HEK293 (cell line): ENCODE results near the gene SCG3.

Experiments used
- CTCF ChIA-PET: fragments of 350-600 bp; formaldehyde crosslinking; extraction: SDS; loops from one replicate; lab custom pipeline; 2021; ENCODE audit warnings: antibody characterized with exemption; lab: Yijun Ruan, JAX
- POLR2A ChIA-PET: fragments of 300-600 bp; formaldehyde crosslinking; extraction: SDS; loops from one replicate; lab custom pipeline; 2020; ENCODE audit warnings: antibody characterized with exemption, inconsistent platforms; lab: Yijun Ruan, JAX
- H3K27ac ChIP-seq: fragments of 200-500 bp; sonication (Bioruptor generic); 2 replicates; pipeline ENCODE4 v1.5.1; 2014; ENCODE audit warnings: low read depth, low read length, control low read depth, inconsistent platforms; ENCODE audit errors: extremely low read depth
- H3K36me3 ChIP-seq, 2 experiments: fragments of 200-500 bp in 1 of 2; sonication (Bioruptor generic) in 1 of 2; 1 replicate in 1 of 2; 2 replicates in 1 of 2; pipeline ENCODE4 v1.5.1; 2014 to 2017; ENCODE audit warnings: inconsistent platforms in 2 of 2, low read length in 2 of 2; ENCODE audit not compliant: control insufficient read depth in 2 of 2, insufficient read depth in 1 of 2
- H3K4me1 ChIP-seq: fragments of 200-500 bp; sonication (Bioruptor generic); 2 replicates; pipeline ENCODE4 v1.5.1; 2014; ENCODE audit warnings: mild to moderate bottlenecking, low read length, inconsistent platforms; ENCODE audit not compliant: control insufficient read depth, insufficient read depth
- H3K4me3 ChIP-seq: 2 replicates; pipeline ENCODE4 v1.5.1; 2011; ENCODE audit warnings: low read depth, mild to moderate bottlenecking, control low read depth, low read length, moderate library complexity
- H3K9me3 ChIP-seq: fragments of 200-500 bp; sonication (Bioruptor generic); 2 replicates; pipeline ENCODE4 v1.5.1; 2014; ENCODE audit warnings: low read depth, low read length, inconsistent platforms; ENCODE audit not compliant: control insufficient read depth, insufficient read depth
- GLI2 ChIP-seq: fragments of 450-650 bp; formaldehyde crosslinking; IDR thresholded peaks from 2 replicates; pipeline ENCODE4; 2017; ENCODE audit warnings: missing biosample characterization, missing genetic modification characterization, low read depth, borderline replicate concordance
- HOXC10 ChIP-seq: sonication (generic); formaldehyde crosslinking; IDR thresholded peaks from 2 replicates; pipeline ENCODE4 v1.8.1; 2023; ENCODE audit warnings: mild to moderate bottlenecking, missing genetic modification reagents
- IKZF3 ChIP-seq: fragments of 450-650 bp; IDR thresholded peaks from 2 replicates; pipeline ENCODE4 v1.5.0; 2018; ENCODE audit warnings: missing biosample characterization, mild to moderate bottlenecking, missing genetic modification characterization, moderate library complexity
- PBX3 ChIP-seq: sonication (generic); formaldehyde crosslinking; IDR thresholded peaks from 2 replicates; pipeline ENCODE4 v1.8.1; 2022; ENCODE audit warnings: mild to moderate bottlenecking, moderate library complexity, missing genetic modification reagents
- RBAK ChIP-seq: fragments of 450-650 bp; formaldehyde crosslinking; IDR thresholded peaks from 2 replicates; pipeline ENCODE4 v1.5.1; 2016; ENCODE audit warnings: missing biosample characterization, missing genetic modification characterization
- WT1 ChIP-seq: fragments of 450-650 bp; formaldehyde crosslinking; IDR thresholded peaks from 2 replicates; pipeline ENCODE4 v1.5.1; 2016; ENCODE audit warnings: missing biosample characterization, missing genetic modification characterization
- ZBTB21 ChIP-seq: fragments of 450-650 bp; formaldehyde crosslinking; IDR thresholded peaks from 2 replicates; pipeline ENCODE4 v1.5.1; 2017; ENCODE audit warnings: missing biosample characterization, missing genetic modification characterization
- ZFP3 ChIP-seq: fragments of 450-650 bp; formaldehyde crosslinking; IDR thresholded peaks from 2 replicates; pipeline ENCODE4 v1.5.1; 2016; ENCODE audit warnings: low read depth, missing biosample characterization, missing genetic modification characterization
- ZNF132 ChIP-seq: fragments of 450-650 bp; formaldehyde crosslinking; IDR thresholded peaks from 2 replicates; pipeline ENCODE4 v1.5.1; 2017; ENCODE audit warnings: missing biosample characterization, missing genetic modification characterization, borderline replicate concordance
- ZNF169 ChIP-seq: fragments of 450-650 bp; formaldehyde crosslinking; IDR thresholded peaks from 2 replicates; pipeline ENCODE4 v1.5.1; 2016; ENCODE audit warnings: missing biosample characterization, missing genetic modification characterization
- ZNF26 ChIP-seq: fragments of 450-650 bp; formaldehyde crosslinking; IDR thresholded peaks from 2 replicates; pipeline ENCODE4 v1.5.1; 2016; ENCODE audit warnings: missing biosample characterization, missing genetic modification characterization
- ZNF37A ChIP-seq: fragments of 450-650 bp; IDR thresholded peaks from 2 replicates; pipeline ENCODE4 v1.5.1; 2018; ENCODE audit warnings: missing biosample characterization, missing genetic modification characterization
- ZNF433 ChIP-seq: fragments of 450-650 bp; formaldehyde crosslinking; IDR thresholded peaks from 2 replicates; pipeline ENCODE4 v1.5.1; 2016; ENCODE audit warnings: missing biosample characterization, missing genetic modification characterization, low read depth
- ZNF473 ChIP-seq: fragments of 450-650 bp; formaldehyde crosslinking; IDR thresholded peaks from 2 replicates; pipeline ENCODE4 v1.5.1; 2017; ENCODE audit warnings: missing biosample characterization, missing genetic modification characterization
- ZNF544 ChIP-seq: fragments of 450-650 bp; formaldehyde crosslinking; IDR thresholded peaks from 2 replicates; pipeline ENCODE4 v1.5.0; 2017; ENCODE audit warnings: missing biosample characterization, missing genetic modification characterization
- ZNF596 ChIP-seq: fragments of 450-650 bp; IDR thresholded peaks from 2 replicates; pipeline ENCODE4 v1.5.0; 2018; ENCODE audit warnings: missing biosample characterization, mild to moderate bottlenecking, missing genetic modification characterization, moderate library complexity
- ZNF624 ChIP-seq: fragments of 450-650 bp; formaldehyde crosslinking; IDR thresholded peaks from 2 replicates; pipeline ENCODE4 v1.5.1; 2017; ENCODE audit warnings: missing biosample characterization, missing genetic modification characterization
- ZNF629 ChIP-seq: fragments of 450-650 bp; formaldehyde crosslinking; IDR thresholded peaks from 2 replicates; pipeline ENCODE4 v1.5.1; 2017; ENCODE audit warnings: missing biosample characterization, missing genetic modification characterization
- ZNF664 ChIP-seq: fragments of 450-650 bp; formaldehyde crosslinking; IDR thresholded peaks from 2 replicates; pipeline ENCODE4 v1.5.1; 2016; ENCODE audit warnings: missing biosample characterization, missing genetic modification characterization
- ZNF791 ChIP-seq: fragments of 450-650 bp; formaldehyde crosslinking; IDR thresholded peaks from 2 replicates; pipeline ENCODE4 v1.5.1; 2016; ENCODE audit warnings: missing biosample characterization, missing genetic modification characterization
- ZNF792 ChIP-seq: fragments of 450-650 bp; formaldehyde crosslinking; IDR thresholded peaks from 2 replicates; pipeline ENCODE4 v1.5.1; 2016; ENCODE audit warnings: missing biosample characterization, missing genetic modification characterization
- ZXDB ChIP-seq: fragments of 450-650 bp; formaldehyde crosslinking; IDR thresholded peaks from 2 replicates; pipeline ENCODE4 v1.5.1; 2016; ENCODE audit warnings: missing biosample characterization, missing genetic modification characterization
- TF ChIP-seq, protein P1 (sequence below): fragments of 450-650 bp; formaldehyde crosslinking; IDR thresholded peaks from 2 replicates; pipeline ENCODE4 v1.5.1; 2016; ENCODE audit warnings: missing biosample characterization, missing genetic modification characterization
- TF ChIP-seq, protein P2 (sequence below): fragments of 450-650 bp; formaldehyde crosslinking; IDR thresholded peaks from 2 replicates; pipeline ENCODE4 v1.5.1; 2016; ENCODE audit warnings: missing biosample characterization, missing genetic modification characterization

The SCG3 gene

GRCh38 chr15:51760805-51761204 is 79.5 kb downstream of the SCG3 start:
- CTCF ChIA-PET: interaction anchor here (1.0 to 2.4 kb wide), 2 partner anchors 13 to 16 kb away, joined by 4 to 7 read pairs; no protein-coding TSS in a partner anchor
- TF ChIP-seq ZNF26 (tag by site-specific recombination) (no peak), ZNF629 (no peak), ZFP3 (tag by site-specific recombination) (no peak), RBAK (no peak), HOXC10 (CRISPR knock-in tag) (no peak)

DNA sequence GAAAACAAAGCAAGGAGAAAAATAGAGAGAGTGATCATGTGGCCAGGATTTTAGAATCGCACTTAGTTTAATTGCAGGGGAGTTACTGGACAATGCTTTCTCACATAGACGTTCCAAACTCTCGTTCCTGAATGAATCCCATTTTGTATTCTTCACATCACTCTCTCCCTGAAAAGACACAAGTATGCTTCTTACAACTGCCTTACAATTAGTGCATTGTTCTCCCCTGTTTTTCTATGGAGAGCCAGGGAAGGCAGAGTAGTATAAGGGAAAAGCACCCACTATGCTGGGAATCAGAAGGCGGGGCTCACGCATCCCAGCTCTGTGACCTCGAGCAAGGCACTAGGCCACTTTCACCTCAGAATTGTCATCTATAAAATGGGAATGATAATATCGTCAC is 84.4 kb downstream of the SCG3 start:
- H3K4me3 ChIP-seq: no peak overlapping the region
- TF ChIP-seq ZNF624 (tag by site-specific recombination) (no peak), ZNF37A (tag by site-specific recombination) (no peak), ZNF792 (tag by site-specific recombination) (no peak), ZNF791 (tag by site-specific recombination) (no peak), ZNF132 (tag by site-specific recombination) (no peak), ZXDB (tag by site-specific recombination) (no peak), IKZF3 (tag by site-specific recombination) (no peak), ZNF664 (no peak), ZNF473 (tag by site-specific recombination) (no peak), ZBTB21 (tag by site-specific recombination) (no peak), ZNF433 (no peak), GLI2 (no peak), ZNF544 (no peak), ZNF596 (tag by site-specific recombination) (no peak), PBX3 (no peak), WT1 (tag by site-specific recombination) (no peak), ZNF169 (tag by site-specific recombination) (no peak)
- TF ChIP-seq, protein P1, sequence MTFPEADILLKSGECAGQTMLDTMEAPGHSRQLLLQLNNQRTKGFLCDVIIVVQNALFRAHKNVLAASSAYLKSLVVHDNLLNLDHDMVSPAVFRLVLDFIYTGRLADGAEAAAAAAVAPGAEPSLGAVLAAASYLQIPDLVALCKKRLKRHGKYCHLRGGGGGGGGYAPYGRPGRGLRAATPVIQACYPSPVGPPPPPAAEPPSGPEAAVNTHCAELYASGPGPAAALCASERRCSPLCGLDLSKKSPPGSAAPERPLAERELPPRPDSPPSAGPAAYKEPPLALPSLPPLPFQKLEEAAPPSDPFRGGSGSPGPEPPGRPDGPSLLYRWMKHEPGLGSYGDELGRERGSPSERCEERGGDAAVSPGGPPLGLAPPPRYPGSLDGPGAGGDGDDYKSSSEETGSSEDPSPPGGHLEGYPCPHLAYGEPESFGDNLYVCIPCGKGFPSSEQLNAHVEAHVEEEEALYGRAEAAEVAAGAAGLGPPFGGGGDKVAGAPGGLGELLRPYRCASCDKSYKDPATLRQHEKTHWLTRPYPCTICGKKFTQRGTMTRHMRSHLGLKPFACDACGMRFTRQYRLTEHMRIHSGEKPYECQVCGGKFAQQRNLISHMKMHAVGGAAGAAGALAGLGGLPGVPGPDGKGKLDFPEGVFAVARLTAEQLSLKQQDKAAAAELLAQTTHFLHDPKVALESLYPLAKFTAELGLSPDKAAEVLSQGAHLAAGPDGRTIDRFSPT (tag by site-specific recombination): no peak
- TF ChIP-seq, protein P2, sequence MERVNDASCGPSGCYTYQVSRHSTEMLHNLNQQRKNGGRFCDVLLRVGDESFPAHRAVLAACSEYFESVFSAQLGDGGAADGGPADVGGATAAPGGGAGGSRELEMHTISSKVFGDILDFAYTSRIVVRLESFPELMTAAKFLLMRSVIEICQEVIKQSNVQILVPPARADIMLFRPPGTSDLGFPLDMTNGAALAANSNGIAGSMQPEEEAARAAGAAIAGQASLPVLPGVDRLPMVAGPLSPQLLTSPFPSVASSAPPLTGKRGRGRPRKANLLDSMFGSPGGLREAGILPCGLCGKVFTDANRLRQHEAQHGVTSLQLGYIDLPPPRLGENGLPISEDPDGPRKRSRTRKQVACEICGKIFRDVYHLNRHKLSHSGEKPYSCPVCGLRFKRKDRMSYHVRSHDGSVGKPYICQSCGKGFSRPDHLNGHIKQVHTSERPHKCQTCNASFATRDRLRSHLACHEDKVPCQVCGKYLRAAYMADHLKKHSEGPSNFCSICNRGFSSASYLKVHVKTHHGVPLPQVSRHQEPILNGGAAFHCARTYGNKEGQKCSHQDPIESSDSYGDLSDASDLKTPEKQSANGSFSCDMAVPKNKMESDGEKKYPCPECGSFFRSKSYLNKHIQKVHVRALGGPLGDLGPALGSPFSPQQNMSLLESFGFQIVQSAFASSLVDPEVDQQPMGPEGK (tag by site-specific recombination): no peak
- TF ChIP-seq, all 188 proteins: peak for 0
- H3K9me3 ChIP-seq: no peaks in the 10 kb centered on the region
- H3K4me1 ChIP-seq: no peaks in the 10 kb centered on the region
- POLR2A ChIA-PET: no interaction called here
- CTCF ChIA-PET: interaction anchor here (1.0 to 2.4 kb wide), 2 partner anchors 11 to 116 kb away, joined by 4 to 10 read pairs; no protein-coding TSS in a partner anchor
- H3K27ac ChIP-seq: no peak overlapping the region
- H3K36me3 ChIP-seq: peaks cover 0 to 10% of the 10 kb centered on the region in 2 experiments; a peak in 2 of 3 replicates

More at GRCh38 chr15:51760805-51761204, 79.5 kb downstream of the SCG3 start:
- Histone ChIP-seq H3K9me3 (no peaks in the 10 kb centered on the region), H3K27ac (no peak overlapping the region), H3K36me3 (no peaks in the 10 kb centered on the region), H3K4me3 (no peak overlapping the region), H3K4me1 (no peaks in the 10 kb centered on the region)
- POLR2A ChIA-PET: no interaction called here
